ENCODE measurements around the gene MARCHF5.

Gene MARCHF5

GRCh38 chr10:92303096-92303495 is 12.1 kb downstream of the MARCHF5 start:
- H3K4me3 ChIP-seq (ENCODE audit: low read depth, low read length): no peak overlapping the region
- TF ChIP-seq CTCF (IDR thresholded peaks at IDR 0.05; ENCODE audit: control insufficient read depth, extremely low read depth, insufficient read depth): no peak
- DNase-seq (ENCODE audit: low read depth): no peak

DNA sequence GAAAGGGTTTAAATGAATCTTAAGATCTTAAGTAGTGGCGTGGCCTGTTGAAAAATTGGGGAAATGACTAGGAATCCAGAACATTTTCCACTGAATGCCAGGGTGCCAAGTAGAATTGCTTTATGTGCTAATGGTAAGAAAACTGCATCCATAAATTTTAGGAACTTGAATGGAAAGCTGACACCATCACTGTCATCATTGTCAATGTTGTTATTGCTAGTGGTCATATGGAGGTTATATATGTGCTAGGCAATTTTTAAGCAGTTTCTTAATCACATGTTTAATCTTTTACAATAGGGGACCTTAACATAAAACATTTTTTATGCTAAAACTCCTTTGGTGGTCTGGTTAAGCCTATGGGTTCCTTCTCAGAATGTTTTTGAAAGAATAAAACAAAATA is 13.1 kb downstream of the MARCHF5 start:
- TF ChIP-seq CTCF (IDR thresholded peaks at IDR 0.05; ENCODE audit: control insufficient read depth, extremely low read depth, insufficient read depth): no peak
- no peak for DNase-seq (ENCODE audit: low read depth)
- no peak overlapping the region for H3K4me3 ChIP-seq (ENCODE audit: low read depth, low read length)

DNA sequence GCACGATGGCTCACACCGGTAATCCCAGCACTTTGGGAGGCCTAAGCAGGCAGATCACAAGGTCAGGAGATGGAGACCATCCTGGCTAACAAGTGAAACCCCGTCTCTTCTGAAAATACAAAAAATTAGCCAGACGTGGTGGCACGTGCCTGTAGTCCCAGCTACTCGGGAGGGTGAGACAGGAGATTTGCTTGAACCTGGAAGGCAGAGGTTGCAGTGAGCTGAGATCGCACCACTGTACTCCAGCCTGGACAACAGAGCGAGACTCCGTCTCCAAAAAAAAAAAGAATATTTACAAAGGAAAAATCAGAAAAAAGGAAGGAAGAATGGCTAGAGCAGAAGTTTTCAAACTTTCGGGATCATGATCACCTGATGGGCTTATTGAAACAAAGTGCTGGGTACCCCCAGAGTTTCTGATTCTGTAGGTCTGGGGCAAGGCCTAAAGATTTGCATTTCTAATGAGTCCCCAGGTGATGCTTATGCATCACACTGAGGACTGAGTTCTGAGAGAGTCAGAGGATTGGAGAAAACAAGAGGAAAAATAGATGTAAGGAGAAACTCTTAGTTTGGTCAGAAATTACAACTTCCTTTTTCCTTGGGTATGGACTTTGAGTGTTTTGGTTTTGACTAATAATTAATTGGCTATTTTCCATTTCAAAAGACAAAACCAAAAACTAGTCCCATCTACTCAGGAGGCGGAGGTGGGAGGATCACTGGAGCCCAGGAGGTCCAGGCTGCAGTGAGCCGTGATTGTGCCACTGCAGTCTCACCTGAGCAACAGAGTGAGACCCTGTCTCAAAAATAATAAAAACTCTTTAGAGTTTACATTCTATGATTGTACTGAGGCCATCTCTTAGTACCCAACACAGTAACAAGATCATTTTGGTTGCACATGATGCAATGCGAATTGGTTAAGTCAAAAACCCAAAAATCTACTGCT is 14.4 kb downstream of the MARCHF5 start:
- no peak for TF ChIP-seq CTCF (IDR thresholded peaks at IDR 0.05; ENCODE audit: control insufficient read depth, extremely low read depth, insufficient read depth)
- DNase-seq (ENCODE audit: low read depth): no peak
- no peak overlapping the region for H3K4me3 ChIP-seq (ENCODE audit: low read depth, low read length)

- no peak for DNase-seq (ENCODE audit: low read depth)
- no peak for TF ChIP-seq CTCF (IDR thresholded peaks at IDR 0.05; ENCODE audit: control insufficient read depth, extremely low read depth, insufficient read depth)
- H3K4me3 ChIP-seq (ENCODE audit: low read depth, low read length): no peak overlapping the region
These were observed 18.3 kb downstream of the MARCHF5 start for GRCh38 chr10:92309272-92309671.

DNA sequence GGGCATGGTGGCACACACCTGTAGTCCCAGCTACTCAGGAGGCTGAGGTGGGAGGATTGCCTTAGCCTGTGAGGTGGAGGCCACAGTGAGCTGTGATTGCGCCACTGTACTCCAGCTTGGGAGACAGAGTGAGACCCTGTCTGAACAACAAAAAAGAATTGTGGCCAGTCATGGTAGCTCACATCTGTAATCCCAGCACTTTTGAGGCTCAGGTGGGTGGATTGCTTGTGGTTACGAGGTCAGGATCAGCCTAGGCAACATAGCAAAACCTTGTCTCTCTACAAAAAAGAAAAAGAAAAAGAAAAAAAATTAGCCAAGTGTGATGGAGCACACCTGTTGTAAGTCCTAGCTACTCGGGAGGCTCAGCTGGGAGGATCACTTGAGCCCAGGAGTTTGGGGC is 22.8 kb downstream of the MARCHF5 start:
- no peak for DNase-seq (ENCODE audit: low read depth)
- TF ChIP-seq CTCF (IDR thresholded peaks at IDR 0.05; ENCODE audit: control insufficient read depth, extremely low read depth, insufficient read depth): no peak
- H3K4me3 ChIP-seq (ENCODE audit: low read depth, low read length): no peak overlapping the region

- DNase-seq (ENCODE audit: low read depth): no peak
- no peak overlapping the region for H3K4me3 ChIP-seq (ENCODE audit: low read depth, low read length)
- no peak for TF ChIP-seq CTCF (IDR thresholded peaks at IDR 0.05; ENCODE audit: control insufficient read depth, extremely low read depth, insufficient read depth)
These were observed 25.6 kb downstream of the MARCHF5 start for GRCh38 chr10:92316610-92317009.

DNA sequence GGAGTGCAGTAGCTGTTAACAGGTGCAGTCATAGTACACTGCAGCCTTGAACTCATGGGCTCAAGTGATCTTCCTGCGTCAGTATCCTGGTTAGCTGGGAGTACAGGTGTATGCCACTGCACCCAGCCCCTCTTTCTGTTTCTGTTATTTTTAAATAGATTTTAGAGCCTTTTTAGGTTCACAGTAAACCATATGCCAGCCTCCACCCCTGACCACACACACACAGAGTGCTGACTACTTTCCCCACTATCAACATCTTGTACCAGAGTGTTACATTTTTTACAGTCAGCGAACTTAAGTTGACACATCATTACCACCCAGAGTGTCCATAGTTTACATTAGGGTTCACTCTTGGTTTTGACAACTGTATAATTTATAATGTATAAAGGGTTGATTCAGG is 32.1 kb downstream of the MARCHF5 start:
- DNase-seq (ENCODE audit: low read depth): no peak
- no peak overlapping the region for H3K4me3 ChIP-seq (ENCODE audit: low read depth, low read length)
- no peak for TF ChIP-seq CTCF (IDR thresholded peaks at IDR 0.05; ENCODE audit: control insufficient read depth, extremely low read depth, insufficient read depth)
